ENCODE measurements around the gene NTSR1.

The NTSR1 gene

DNA sequence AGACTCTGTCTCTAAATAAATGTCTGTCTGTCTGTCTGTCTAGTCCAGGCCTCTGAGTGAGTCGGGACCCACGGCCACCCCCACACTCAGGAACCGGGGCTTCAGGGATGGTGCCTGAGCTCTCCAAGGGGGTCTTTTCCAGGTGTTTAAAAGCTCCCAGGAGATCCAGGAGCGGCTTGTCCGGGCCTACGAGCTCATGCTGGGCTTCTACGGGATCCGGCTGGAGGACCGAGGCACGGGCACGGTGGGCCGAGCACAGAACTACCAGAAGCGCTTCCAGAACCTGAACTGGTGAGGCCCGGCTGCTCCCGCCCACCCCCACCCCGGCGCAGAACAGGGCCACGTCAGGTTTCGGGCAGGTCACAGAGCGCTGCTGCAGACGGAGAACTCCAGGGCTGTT, 102.7 kb downstream of the NTSR1 start:
- DNase-seq (ENCODE audit: low read depth) = no peak
- H3K4me3 ChIP-seq (replicated peaks; ENCODE audit: low read depth, low read length) = no peak overlapping the region
- TF ChIP-seq, protein P1, sequence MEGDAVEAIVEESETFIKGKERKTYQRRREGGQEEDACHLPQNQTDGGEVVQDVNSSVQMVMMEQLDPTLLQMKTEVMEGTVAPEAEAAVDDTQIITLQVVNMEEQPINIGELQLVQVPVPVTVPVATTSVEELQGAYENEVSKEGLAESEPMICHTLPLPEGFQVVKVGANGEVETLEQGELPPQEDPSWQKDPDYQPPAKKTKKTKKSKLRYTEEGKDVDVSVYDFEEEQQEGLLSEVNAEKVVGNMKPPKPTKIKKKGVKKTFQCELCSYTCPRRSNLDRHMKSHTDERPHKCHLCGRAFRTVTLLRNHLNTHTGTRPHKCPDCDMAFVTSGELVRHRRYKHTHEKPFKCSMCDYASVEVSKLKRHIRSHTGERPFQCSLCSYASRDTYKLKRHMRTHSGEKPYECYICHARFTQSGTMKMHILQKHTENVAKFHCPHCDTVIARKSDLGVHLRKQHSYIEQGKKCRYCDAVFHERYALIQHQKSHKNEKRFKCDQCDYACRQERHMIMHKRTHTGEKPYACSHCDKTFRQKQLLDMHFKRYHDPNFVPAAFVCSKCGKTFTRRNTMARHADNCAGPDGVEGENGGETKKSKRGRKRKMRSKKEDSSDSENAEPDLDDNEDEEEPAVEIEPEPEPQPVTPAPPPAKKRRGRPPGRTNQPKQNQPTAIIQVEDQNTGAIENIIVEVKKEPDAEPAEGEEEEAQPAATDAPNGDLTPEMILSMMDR (IDR thresholded peaks at IDR 0.05; ENCODE audit: low read length, missing control alignments) = no peak

DNA sequence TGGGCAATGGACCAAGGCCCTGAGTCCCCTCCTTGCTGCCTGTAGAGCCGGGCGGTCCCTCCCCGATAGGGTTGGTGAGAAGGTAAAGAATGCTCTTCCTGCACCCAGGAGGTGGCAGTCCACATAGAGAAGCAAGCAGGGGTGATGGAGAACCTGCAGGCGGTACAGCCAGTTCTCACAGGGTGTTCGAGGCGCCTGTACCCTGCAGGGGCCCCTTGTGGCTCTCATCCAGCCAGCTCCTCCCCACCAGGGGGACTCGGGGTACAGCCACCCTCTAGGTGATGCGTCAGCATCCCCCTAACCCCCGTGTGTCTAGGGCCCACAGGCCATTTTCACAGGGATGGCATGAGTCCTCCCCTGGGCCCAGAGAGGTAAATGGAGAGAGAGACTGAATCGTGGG, 103.1 kb downstream of the NTSR1 start:
- no peak for DNase-seq (ENCODE audit: low read depth)
- no peak overlapping the region for H3K4me3 ChIP-seq (replicated peaks; ENCODE audit: low read depth, low read length)
- TF ChIP-seq, protein P1 (IDR thresholded peaks at IDR 0.05; ENCODE audit: low read length, missing control alignments) = no peak
